Measurements from ENCODE around the gene GMDS. TPM values are rescaled to one million over a fixed set of nuclear protein-coding genes. Genes with fewer than 3 reads are reported as not detected.

GMDS gene
- total and polyA plus RNA-seq, 2 of the 13 experiments (the other 11 are each of a cell fraction or from before 2014, with no cell fraction given), result 64.4 to 112 TPM

GRCh38 chr6:1702580-1703051 lies 542.8 kb downstream of the GMDS start (continued):
- peak; percentile 22; the same call in 1 of the 2 replicates for TF ChIP-seq ZNF609 (CRISPR knock-in tag; IDR thresholded peaks at IDR 0.05; ENCODE audit: borderline replicate concordance)
- TF ChIP-seq GPN1 (CRISPR knock-in tag; IDR thresholded peaks at IDR 0.05; ENCODE audit: borderline replicate concordance), result no peak
- no peak for TF ChIP-seq ZNF432 (CRISPR knock-in tag; IDR thresholded peaks at IDR 0.05; ENCODE audit: borderline replicate concordance)
- TF ChIP-seq ZNF24 (IDR thresholded peaks at IDR 0.05), result no peak
- TF ChIP-seq MEIS1 (CRISPR knock-in tag; IDR thresholded peaks at IDR 0.05; ENCODE audit: borderline replicate concordance), result peak; percentile 39; the same call in 1 of the 2 replicates
- no peak for TF ChIP-seq IRX3 (CRISPR knock-in tag; IDR thresholded peaks at IDR 0.05; ENCODE audit: borderline replicate concordance, low read depth)
- TF ChIP-seq GZF1 (CRISPR knock-in tag; IDR thresholded peaks at IDR 0.05), result no peak
- no peak for TF ChIP-seq FUBP1 (CRISPR knock-in tag; IDR thresholded peaks at IDR 0.05; ENCODE audit: borderline replicate concordance)
- TF ChIP-seq CCAR2 (optimal IDR thresholded peaks at IDR 0.05; ENCODE audit: low read depth, low read length), result no peak
- no peak for TF ChIP-seq ZNF224 (CRISPR knock-in tag; IDR thresholded peaks at IDR 0.05)
- no peak for TF ChIP-seq HNRNPK (IDR thresholded peaks at IDR 0.05; ENCODE audit: low read depth, low read length, poor library complexity, severe bottlenecking)
- no peak for TF ChIP-seq HNF1A (IDR thresholded peaks at IDR 0.05; ENCODE audit: low read depth)
- no peak for TF ChIP-seq HNF1A (CRISPR knock-in tag; IDR thresholded peaks at IDR 0.05; ENCODE audit: borderline replicate concordance)
- no peak for TF ChIP-seq SMAD3 (CRISPR knock-in tag; IDR thresholded peaks at IDR 0.05)
- no peak for TF ChIP-seq NR0B2 (CRISPR knock-in tag; IDR thresholded peaks at IDR 0.05)
- no peak for TF ChIP-seq TAF1 (CRISPR knock-in tag; IDR thresholded peaks at IDR 0.05)
- TF ChIP-seq ELF3 (CRISPR knock-in tag; IDR thresholded peaks at IDR 0.05), result no peak
- no peak for TF ChIP-seq ZNF777 (CRISPR knock-in tag; IDR thresholded peaks at IDR 0.05)
- TF ChIP-seq FOXO1 (CRISPR knock-in tag; IDR thresholded peaks at IDR 0.05), result 0 out of 2 replicates have a peak, but pooled peaks have one; percentile 49
